AG04450 (cell line): ENCODE results near the gene IDH3G. TPM values are rescaled to one million over a fixed set of nuclear protein-coding genes. Genes with fewer than 3 reads are reported as not detected.

ENCODE experiments used
- CTCF ChIA-PET: fragments of 300-600, 350-600 bp; formaldehyde crosslinking; extraction: SDS; loops from one replicate; lab custom pipeline; 2022; ENCODE audit warnings: antibody characterized with exemption, inconsistent platforms; lab: Charles Lee
- POLR2A ChIA-PET: fragments of 350-600 bp; formaldehyde crosslinking; extraction: SDS; loops from one replicate; lab custom pipeline; 2021; ENCODE audit warnings: antibody characterized with exemption, inconsistent platforms; lab: Yijun Ruan, JAX
- DNase-seq: peaks from one replicate; pipeline ENCODE4 v3.0.0-alpha.2; 2011; ENCODE audit warnings: low read depth, low spot score
- H3K27ac ChIP-seq: one replicate; pipeline ENCODE4 v1.5.1; 2012; ENCODE audit warnings: low read depth, low read length, control low read depth
- H3K27me3 ChIP-seq: one replicate; pipeline ENCODE4 v1.6.0; 2012; ENCODE audit warnings: low read length; ENCODE audit not compliant: control insufficient read depth, insufficient read depth
- H3K4me3 ChIP-seq: 2 replicates; pipeline ENCODE4 v1.5.1; 2011; ENCODE audit warnings: mild to moderate bottlenecking, low read depth, low read length, control low read depth
- H3K9me3 ChIP-seq: 2 replicates; pipeline ENCODE4 v1.5.1; 2012; ENCODE audit warnings: low read length; ENCODE audit not compliant: control insufficient read depth, insufficient read depth
- polyA plus RNA-seq: library from polyadenylated mRNA; depleted of rRNA; stranded (reverse); fragments of >200 nt; gene quantifications from 2 replicates; pipeline ENCODE4 v1.2.3, GENCODE V29; 2011
- TF ChIP-seq, protein P1 (sequence below): IDR thresholded peaks from 2 replicates; pipeline ENCODE4 v1.5.1; 2011; ENCODE audit warnings: low read depth, low read length, control low read depth, inconsistent platforms

The IDH3G gene
- polyA plus RNA-seq, 1 experiment, result 42.8 TPM

DNA sequence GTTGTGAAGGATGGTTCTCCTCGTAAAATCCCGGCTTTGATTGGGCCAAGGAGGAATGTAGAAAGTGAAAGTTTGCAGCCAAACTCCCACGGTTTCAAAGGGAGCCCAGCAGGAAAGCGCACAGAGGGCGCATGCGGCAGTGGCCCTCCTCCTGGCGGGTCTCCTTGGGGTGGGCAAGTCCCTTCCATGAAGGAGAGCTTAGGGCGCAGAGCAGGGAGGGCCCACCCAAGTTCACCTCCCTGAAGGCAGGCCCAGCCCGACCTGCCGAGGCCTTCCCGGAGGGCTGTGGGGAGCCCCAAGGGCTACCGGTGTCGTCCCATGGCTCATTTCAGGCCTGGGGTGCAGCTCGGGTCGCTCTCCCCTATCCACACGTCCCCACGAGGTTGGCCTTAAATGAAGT lies 34.1 kb upstream of the IDH3G start:
- Histone ChIP-seq H3K27ac (no peak overlapping the region), H3K27me3 (peaks cover 41% of the 10 kb centered on the region), H3K4me3 (no peak overlapping the region), H3K9me3 (no peaks in the 10 kb centered on the region)
- ChIA-PET POLR2A (no interaction called here), CTCF (no interaction called here)
- no peak for DNase-seq
- TF ChIP-seq, protein P1, sequence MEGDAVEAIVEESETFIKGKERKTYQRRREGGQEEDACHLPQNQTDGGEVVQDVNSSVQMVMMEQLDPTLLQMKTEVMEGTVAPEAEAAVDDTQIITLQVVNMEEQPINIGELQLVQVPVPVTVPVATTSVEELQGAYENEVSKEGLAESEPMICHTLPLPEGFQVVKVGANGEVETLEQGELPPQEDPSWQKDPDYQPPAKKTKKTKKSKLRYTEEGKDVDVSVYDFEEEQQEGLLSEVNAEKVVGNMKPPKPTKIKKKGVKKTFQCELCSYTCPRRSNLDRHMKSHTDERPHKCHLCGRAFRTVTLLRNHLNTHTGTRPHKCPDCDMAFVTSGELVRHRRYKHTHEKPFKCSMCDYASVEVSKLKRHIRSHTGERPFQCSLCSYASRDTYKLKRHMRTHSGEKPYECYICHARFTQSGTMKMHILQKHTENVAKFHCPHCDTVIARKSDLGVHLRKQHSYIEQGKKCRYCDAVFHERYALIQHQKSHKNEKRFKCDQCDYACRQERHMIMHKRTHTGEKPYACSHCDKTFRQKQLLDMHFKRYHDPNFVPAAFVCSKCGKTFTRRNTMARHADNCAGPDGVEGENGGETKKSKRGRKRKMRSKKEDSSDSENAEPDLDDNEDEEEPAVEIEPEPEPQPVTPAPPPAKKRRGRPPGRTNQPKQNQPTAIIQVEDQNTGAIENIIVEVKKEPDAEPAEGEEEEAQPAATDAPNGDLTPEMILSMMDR, result no peak

GRCh38 chrX:153827903-153828302 lies 33.7 kb upstream of the IDH3G start:
- Histone ChIP-seq H3K27me3 (peaks cover 39% of the 10 kb centered on the region), H3K9me3 (no peaks in the 10 kb centered on the region), H3K4me3 (no peak overlapping the region), H3K27ac (no peak overlapping the region)
- ChIA-PET POLR2A (no interaction called here), CTCF (no interaction called here)
- no peak for DNase-seq
- TF ChIP-seq, protein P1, result no peak

DNA sequence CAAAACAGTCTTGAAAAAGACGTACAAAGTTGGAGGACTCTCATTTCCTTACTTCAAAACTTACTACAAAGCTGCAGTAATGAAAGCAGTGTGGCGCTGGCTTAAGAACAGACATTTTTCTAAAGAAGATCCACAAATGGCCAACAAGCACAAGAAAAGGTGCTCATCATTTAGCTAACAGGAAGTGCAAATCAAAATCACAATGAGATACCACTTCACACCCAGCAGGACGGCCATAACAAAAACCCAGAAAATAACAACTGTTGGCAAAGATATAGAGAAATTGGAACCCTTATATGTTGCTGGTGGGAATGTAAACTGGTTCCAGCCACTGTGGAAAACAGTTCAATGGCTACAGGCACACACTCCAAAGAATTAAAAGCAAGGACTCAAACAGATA lies 32.8 kb upstream of the IDH3G start:
- TF ChIP-seq, protein P1, result no peak
- DNase-seq, result no peak
- no peaks in the 10 kb centered on the region for H3K9me3 ChIP-seq
- CTCF ChIA-PET, result no interaction called here
- H3K4me3 ChIP-seq, result no peak overlapping the region
- no peak overlapping the region for H3K27ac ChIP-seq
- peaks cover 38% of the 10 kb centered on the region for H3K27me3 ChIP-seq
- POLR2A ChIA-PET, result no interaction called here

GRCh38 chrX:153825042-153825441 lies 30.9 kb upstream of the IDH3G start:
- Histone ChIP-seq H3K27me3 (peaks cover 30% of the 10 kb centered on the region), H3K9me3 (no peaks in the 10 kb centered on the region), H3K27ac (no peak overlapping the region), H3K4me3 (no peak overlapping the region)
- ChIA-PET CTCF (no interaction called here), POLR2A (no interaction called here)
- no peak for DNase-seq
- TF ChIP-seq, protein P1, result no peak

GRCh38 chrX:153824348-153824747 lies 30.2 kb upstream of the IDH3G start:
- no peaks in the 10 kb centered on the region for H3K9me3 ChIP-seq
- peaks cover 25% of the 10 kb centered on the region for H3K27me3 ChIP-seq
- CTCF ChIA-PET, result no interaction called here
- no peak overlapping the region for H3K4me3 ChIP-seq
- no peak overlapping the region for H3K27ac ChIP-seq
- no peak for DNase-seq
- TF ChIP-seq, protein P1, result no peak
- POLR2A ChIA-PET, result no interaction called here
